NT2/D1 (cell line): ENCODE measurements around the gene SCYL2.
"Not testable (repeated sequence)": the region's sequence is repeated elsewhere in the genome, so short reads cannot be mapped to it uniquely, and the experiment has no call there.

ENCODE experiments used
- DNase-seq: peaks from one replicate; pipeline ENCODE4 v3.0.0-alpha.2; 2011; ENCODE audit warnings: low read depth, low spot score
- H3K27me3 ChIP-seq: 2 replicates; pipeline ENCODE4 v1.6.0; 2011; ENCODE audit warnings: mild to moderate bottlenecking; ENCODE audit not compliant: insufficient read length, insufficient read depth
- H3K36me3 ChIP-seq: 2 replicates; pipeline ENCODE4 v1.6.1; 2011; ENCODE audit warnings: mild to moderate bottlenecking, low read length, mixed read lengths; ENCODE audit not compliant: insufficient read depth, insufficient read length
- H3K4me1 ChIP-seq: 2 replicates; pipeline ENCODE4 v1.5.1; 2011; ENCODE audit not compliant: insufficient read depth, insufficient read length
- H3K4me3 ChIP-seq: 2 replicates; pipeline ENCODE4 v1.5.1; 2011; ENCODE audit warnings: low read depth; ENCODE audit not compliant: insufficient read length
- H3K9ac ChIP-seq: 2 replicates; pipeline ENCODE4 v1.6.0; 2011; ENCODE audit warnings: low read depth; ENCODE audit not compliant: insufficient read length
- H3K9me3 ChIP-seq: 2 replicates; pipeline ENCODE4 v1.5.1; 2011; ENCODE audit warnings: mild to moderate bottlenecking, low read length; ENCODE audit not compliant: insufficient read depth
- SUZ12 ChIP-seq: IDR thresholded peaks from 2 replicates; pipeline ENCODE4 v1.6.1; 2011; ENCODE audit not compliant: insufficient read length, insufficient read depth; ENCODE audit errors: extremely low read depth
- YY1 ChIP-seq: IDR thresholded peaks from 2 replicates; pipeline ENCODE4 v1.6.1; 2011; ENCODE audit not compliant: insufficient read length, insufficient read depth
- ZNF274 ChIP-seq: IDR thresholded peaks from 2 replicates; pipeline ENCODE4 v1.6.1; 2011; ENCODE audit warnings: mild to moderate bottlenecking, low read depth, low read length

Gene SCYL2, protein sequence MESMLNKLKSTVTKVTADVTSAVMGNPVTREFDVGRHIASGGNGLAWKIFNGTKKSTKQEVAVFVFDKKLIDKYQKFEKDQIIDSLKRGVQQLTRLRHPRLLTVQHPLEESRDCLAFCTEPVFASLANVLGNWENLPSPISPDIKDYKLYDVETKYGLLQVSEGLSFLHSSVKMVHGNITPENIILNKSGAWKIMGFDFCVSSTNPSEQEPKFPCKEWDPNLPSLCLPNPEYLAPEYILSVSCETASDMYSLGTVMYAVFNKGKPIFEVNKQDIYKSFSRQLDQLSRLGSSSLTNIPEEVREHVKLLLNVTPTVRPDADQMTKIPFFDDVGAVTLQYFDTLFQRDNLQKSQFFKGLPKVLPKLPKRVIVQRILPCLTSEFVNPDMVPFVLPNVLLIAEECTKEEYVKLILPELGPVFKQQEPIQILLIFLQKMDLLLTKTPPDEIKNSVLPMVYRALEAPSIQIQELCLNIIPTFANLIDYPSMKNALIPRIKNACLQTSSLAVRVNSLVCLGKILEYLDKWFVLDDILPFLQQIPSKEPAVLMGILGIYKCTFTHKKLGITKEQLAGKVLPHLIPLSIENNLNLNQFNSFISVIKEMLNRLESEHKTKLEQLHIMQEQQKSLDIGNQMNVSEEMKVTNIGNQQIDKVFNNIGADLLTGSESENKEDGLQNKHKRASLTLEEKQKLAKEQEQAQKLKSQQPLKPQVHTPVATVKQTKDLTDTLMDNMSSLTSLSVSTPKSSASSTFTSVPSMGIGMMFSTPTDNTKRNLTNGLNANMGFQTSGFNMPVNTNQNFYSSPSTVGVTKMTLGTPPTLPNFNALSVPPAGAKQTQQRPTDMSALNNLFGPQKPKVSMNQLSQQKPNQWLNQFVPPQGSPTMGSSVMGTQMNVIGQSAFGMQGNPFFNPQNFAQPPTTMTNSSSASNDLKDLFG

DNA sequence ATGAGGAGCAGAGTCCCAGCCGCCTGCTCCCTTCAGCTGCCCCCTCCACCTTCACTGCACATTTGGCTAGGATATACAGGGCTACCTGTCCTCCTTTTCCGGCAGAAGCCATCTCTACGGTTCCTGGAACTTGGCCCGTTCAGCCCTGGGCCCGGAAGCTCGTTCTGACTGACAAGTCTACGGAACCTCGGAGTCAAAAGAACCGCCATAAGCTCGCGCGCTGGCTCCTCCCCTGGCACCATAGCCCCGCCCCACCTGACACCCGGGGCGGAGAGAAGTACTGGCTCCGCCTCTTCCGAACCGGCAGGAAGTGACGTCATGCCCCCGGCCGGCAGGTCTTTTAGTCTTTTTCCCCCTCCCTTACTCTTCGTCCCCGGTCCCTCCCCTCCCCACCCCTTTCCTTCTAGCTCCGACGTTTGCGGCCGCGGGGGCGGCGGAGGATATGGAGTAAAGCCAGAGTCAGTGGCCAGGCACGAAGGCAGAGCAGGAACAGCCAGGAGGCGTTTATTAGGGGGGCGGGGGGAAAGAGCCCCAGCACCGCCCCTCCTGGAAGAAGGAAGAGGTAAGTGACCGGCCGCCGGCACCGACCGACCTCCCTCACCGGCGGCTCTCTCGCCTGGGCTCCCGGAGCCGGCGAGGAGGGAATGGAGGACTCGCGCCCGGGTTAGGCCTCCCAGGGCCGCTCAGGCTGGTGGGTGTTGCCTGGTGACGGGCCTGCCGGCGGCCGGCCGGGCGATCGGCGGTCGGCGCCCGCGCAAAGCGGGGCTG lies at the start of gene SCYL2, which contains the start of gene DEPDC4:
Gene SCYL2, plus strand, starts transcription at position 343 of the 768 bp plus-strand sequence. CDS start 15,794 bp downstream, outside the sequence.
Gene DEPDC4, minus strand, starts transcription at position 245 of the 768 bp plus-strand sequence. Its CDS starts 3 bp downstream, at position 242.
- TF ChIP-seq YY1 (no peak), ZNF274 (no peak), SUZ12 (no peak)

DNA sequence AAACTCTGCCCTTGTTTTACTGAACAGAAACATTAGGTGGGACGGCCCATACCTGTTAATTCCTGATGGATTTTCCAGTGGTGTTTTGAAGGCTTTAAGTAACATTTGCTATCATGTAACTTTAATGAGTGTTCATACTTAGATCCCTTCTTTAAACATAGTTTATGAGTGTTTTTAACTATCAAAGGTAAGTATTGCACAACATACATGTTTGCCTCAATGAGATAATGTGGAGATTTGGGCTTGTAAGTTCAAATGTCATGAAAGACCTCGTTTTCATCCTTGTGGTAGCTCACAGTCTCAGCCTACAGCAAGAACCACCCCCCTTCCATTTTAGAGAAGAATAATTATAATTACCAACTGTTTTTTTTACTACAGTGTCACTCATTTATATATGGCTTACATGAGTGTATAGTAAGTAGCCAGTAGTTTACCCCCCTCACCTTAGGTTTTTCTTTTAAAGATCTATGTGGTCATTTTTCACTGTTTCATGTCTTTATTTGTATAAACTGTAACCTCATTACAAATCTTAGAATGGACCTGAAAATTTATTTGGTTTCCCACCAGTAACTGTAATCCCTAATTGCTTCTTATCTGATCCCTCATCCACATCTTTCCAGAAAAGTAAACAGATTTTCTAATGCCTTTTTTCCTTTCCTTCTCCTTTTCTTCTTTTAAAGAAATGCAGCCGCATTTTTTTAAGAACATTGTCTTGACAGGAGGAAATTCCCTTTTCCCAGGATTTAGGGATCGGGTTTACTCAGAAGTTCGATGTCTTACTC lies 47.5 kb upstream of the SCYL2 start:
- no peak for DNase-seq
- Histone ChIP-seq H3K9me3 (no peaks in the 10 kb centered on the region), H3K36me3 (peaks cover 56% of the 10 kb centered on the region), H3K9ac (no peak overlapping the region), H3K4me1 (no peaks in the 10 kb centered on the region), H3K4me3 (no peak overlapping the region), H3K27me3 (no peaks in the 10 kb centered on the region)
- TF ChIP-seq SUZ12 (no peak), ZNF274 (no peak), YY1 (no peak)

More for the DNA sequence above, at the start of gene SCYL2, which contains the start of gene DEPDC4:
- peaks cover 8% of the 10 kb centered on the region for H3K36me3 ChIP-seq
- peak within 1 kb of the TSS; percentile 96 for H3K4me3 ChIP-seq
- H3K9me3 ChIP-seq, result no peaks in the 10 kb centered on the region
- no peaks in the 10 kb centered on the region for H3K27me3 ChIP-seq
- H3K9ac ChIP-seq, result peak within 1 kb of the TSS; percentile 97
- DNase-seq, result peak; percentile 91
- no peaks in the 10 kb centered on the region for H3K4me1 ChIP-seq

DNA sequence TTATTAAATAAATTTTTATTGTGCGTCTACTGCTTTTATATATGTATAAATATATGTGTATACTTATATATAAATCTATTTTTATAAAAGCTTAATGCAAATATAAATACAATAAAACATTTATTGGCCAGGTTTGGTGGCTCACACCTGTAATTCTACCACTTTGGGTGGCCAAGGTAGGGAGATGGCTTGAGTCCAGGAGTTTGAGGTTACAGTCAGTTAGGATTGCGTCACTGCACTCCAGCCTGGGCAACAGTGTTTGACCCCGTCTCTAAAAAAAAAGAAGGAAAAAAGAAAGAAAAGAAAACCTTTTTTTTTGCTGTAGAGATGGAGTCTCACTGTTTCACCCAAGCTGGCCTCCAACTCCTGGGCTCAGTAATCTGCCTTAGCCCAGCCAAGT lies 45.5 kb upstream of the SCYL2 start:
- no peak overlapping the region for H3K4me3 ChIP-seq
- H3K9ac ChIP-seq, result no peak overlapping the region
- H3K27me3 ChIP-seq, result no peaks in the 10 kb centered on the region
- no peaks in the 10 kb centered on the region for H3K4me1 ChIP-seq
- H3K9me3 ChIP-seq, result no peaks in the 10 kb centered on the region
- no peak for DNase-seq
- H3K36me3 ChIP-seq, result peaks cover 44% of the 10 kb centered on the region
- TF ChIP-seq ZNF274 (no peak), SUZ12 (no peak), YY1 (no peak)

DNA sequence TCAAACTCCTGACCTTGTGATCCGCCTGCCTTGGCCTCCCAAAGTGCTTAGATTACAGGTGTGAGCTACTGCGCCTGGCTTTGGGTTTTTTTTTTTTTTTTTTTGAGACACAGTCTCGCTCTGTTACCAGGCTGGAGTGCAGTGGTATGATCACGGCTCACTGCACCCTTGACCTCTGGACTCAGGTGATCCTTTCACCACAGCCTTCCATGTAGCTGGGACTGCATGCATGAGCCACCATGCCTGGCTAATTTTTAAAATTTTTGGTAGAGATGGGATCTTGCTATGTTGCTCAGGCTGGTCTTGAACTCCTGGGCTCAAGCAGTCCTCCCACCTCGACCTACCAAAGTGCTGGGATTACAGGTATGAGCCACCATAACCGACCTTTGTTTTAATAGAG lies 44.8 kb upstream of the SCYL2 start:
- not testable (repeated sequence) for H3K9me3 ChIP-seq, H3K4me1 ChIP-seq, H3K4me3 ChIP-seq, H3K27me3 ChIP-seq, DNase-seq, H3K9ac ChIP-seq
- H3K36me3 ChIP-seq, result peaks cover 44% of the 10 kb centered on the region

DNA sequence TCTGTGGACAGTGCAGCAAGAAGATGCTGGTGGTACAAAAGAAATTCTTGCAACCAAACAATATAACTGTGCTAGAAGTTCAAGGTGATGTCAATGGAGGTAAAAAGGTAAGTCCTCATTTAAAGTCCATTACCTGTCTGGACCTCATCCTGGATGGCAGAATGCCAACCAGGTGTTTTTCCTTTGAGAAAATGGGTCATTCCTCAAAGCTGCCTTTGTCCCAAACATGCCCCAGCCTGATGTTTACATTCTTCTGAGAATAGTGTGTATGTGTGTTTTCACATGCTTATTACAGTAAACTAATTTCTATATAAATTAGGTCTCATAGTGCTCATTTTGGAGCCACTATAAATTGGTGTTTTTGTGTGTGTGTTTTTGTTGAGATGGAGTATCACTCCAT lies 41.5 kb upstream of the SCYL2 start:
- no peaks in the 10 kb centered on the region for H3K4me1 ChIP-seq
- H3K9ac ChIP-seq, result no peak overlapping the region
- H3K27me3 ChIP-seq, result no peaks in the 10 kb centered on the region
- DNase-seq, result no peak
- H3K36me3 ChIP-seq, result peaks cover 22% of the 10 kb centered on the region
- H3K9me3 ChIP-seq, result no peaks in the 10 kb centered on the region
- H3K4me3 ChIP-seq, result no peak overlapping the region
- TF ChIP-seq YY1, result no peak

DNA sequence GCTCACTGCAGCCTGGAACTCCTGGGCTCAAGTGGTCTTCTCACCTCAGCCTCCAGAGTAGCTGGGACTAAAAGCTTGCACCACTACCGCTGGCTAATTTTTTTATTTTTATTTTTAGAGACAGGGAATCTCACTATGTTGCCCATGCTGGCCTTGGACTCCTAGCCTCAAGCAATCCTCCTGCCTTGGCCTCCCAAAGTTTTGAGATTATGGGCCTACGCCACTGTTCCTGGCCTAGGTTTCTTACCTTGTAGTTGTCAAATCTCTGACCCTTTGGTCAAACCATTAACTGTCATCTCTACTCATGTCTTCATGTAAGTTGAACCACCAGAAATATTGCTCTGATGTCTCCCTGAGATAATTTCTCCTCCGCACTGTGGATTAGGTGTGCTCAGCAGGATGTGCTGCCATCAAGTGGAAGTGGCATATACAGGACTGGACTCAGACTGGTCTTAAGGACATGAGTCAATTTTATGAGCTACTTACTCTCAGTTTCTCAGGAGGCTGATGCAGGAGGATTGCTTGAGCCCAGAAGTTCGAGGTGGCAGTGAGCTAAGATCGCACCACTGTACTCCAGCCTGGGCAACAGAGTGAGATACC lies 37.8 kb upstream of the SCYL2 start:
- H3K4me1 ChIP-seq, result no peaks in the 10 kb centered on the region
- H3K36me3 ChIP-seq, result peaks cover 5% of the 10 kb centered on the region
- no peak overlapping the region for H3K4me3 ChIP-seq
- H3K27me3 ChIP-seq, result no peaks in the 10 kb centered on the region
- H3K9ac ChIP-seq, result no peak overlapping the region
- DNase-seq, result no peak
- H3K9me3 ChIP-seq, result no peaks in the 10 kb centered on the region
- TF ChIP-seq YY1 (no peak), SUZ12 (no peak), ZNF274 (no peak)
